ENCODE measurements around the gene CDRT15. TPM values are rescaled to one million over a fixed set of nuclear protein-coding genes. Genes with fewer than 3 reads are reported as not detected.
"Not testable (repeated sequence)": the region's sequence is repeated elsewhere in the genome, so short reads cannot be mapped to it uniquely, and the experiment has no call there.

CDRT15 gene
- polyA plus RNA-seq, 3 donors, result 0.44 to 0.61 (median 0.46) TPM

- DNase-seq (ENCODE audit: low read depth in 3 of 3, low spot score in 2 of 3), result no peak
Measured at GRCh38 chr17:14209215-14209614, 27.4 kb downstream of the CDRT15 start.

- no peak for DNase-seq (ENCODE audit: low read depth in 3 of 3, low spot score in 2 of 3)
Measured at GRCh38 chr17:14207791-14208190, 28.9 kb downstream of the CDRT15 start.

DNA sequence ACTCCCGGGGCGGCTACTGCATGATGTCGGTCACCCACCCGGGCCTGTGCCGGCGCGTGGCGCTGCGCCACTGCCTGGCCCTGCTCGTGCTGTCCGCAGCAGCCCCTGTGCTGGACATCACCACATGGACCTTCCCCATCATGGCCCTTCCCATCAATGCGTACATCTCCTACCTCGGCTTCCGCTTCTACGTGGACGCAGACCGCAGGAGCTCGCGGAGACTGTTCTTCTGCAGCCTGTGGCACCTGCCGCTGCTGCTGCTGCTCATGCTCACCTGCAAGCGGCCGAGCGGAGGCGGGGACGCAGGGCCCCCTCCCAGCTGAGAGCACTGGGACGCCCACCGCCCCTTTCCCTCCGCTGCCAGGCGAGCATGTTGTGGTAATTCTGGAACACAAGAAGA lies 29.8 kb downstream of the CDRT15 start:
- no peak for DNase-seq (ENCODE audit: low read depth in 3 of 3, low spot score in 2 of 3)

DNA sequence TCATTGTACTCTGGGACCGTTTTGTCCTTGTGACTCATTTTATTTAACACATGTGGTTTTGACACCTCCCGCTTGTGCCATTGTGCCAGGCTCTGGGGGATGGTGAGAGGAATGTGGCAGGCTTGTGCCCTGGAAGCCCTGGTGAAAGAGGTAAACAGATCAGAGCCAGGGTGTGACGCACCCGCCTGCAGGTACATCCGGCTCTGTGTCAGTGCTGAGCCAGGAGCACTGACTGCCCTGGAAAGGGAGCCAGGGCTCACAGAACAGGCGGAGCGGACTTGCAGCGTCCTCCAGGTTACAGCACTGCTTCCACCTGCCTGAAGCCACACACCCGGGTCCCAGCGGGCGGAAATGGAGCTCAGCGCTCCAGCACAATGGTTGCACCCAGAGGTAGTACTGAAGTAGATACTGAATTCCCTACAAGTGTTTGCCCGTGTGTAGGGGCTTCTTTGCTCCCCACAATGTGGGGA lies 30.6 kb downstream of the CDRT15 start:
- DNase-seq (ENCODE audit: low read depth in 3 of 3, low spot score in 2 of 3), result no peak

DNA sequence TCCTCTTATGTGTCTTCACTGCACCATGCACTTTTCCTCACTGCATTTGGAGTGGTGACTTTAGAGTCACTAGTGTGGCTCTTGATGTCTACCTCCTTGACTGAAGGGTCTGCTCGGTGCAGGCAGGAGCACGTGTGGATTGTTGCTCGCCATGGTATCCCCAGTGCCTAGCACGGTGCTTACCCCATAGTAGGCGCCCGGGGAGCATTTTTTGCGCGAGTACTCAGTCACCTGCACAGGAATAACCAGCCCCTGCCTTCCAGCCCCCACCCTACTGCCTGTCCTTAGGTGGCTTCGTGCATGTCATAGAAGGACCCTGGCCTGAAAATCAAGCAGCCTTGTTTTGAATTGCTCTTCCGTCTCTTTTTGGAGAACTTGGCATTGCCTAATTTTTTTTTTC lies 31.3 kb downstream of the CDRT15 start:
- DNase-seq (ENCODE audit: low read depth in 3 of 3, low spot score in 2 of 3), result no peak

- no peak for DNase-seq (ENCODE audit: low read depth in 3 of 3, low spot score in 2 of 3)
Measured at GRCh38 chr17:14204546-14204945, 32.1 kb downstream of the CDRT15 start.

DNA sequence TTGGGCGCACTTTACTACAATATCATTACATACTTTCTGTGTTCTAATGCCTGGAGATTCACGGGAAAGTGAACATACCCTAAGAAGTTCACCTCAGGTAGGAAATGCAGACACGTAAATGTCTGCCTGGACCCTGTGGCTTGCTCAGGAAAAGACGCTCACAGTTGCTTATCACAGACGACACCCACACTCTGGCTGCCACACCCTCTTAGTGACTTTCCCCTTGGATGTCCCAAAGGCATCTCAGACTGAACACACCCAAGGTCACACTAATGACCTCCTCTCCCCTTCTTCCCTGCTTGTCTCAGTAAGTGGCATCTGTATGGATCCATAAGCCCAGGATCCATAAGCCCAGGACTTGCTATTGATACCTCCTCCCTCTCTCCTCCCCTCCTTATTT lies 32.6 kb downstream of the CDRT15 start:
- no peak for DNase-seq (ENCODE audit: low read depth in 3 of 3, low spot score in 2 of 3)

- DNase-seq (ENCODE audit: low read depth in 3 of 3, low spot score in 2 of 3), result no peak
Measured at GRCh38 chr17:14203388-14203787, 33.3 kb downstream of the CDRT15 start.

DNA sequence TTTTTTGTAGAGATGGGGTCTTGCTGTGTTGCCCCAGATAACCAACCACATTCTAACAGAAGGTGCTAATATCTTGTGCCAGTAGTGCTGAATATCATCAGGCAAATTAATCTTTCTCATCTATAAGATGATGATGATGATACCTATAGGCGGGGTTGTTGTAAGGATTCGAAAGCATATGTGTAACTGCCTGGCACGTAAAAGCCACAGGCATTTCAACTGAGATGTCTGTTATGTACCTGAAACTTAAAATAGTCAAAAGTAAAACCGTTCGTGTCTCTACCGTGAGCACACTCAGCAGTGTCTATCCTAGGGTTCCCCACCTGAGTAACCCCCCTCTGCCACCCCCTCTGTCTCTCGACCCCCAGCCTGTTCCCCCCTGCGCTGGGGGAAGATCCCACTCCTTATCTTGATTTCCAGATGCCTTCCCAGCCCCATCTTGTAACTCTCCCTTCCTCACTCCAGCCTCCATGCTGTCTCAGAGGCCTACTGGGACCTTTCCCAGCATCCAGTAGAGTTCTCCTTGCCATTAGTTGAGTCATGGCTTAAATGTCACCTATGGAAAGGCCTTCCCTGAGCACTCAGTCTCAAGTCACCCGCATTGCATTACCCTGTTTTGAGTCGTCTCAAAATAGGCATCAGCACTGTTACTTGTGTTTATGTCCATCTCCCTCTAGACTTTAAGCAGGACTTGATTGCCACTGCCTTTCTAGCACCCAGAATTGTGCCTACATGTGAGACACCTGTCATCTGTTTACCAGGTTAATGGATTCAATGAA lies 34.1 kb downstream of the CDRT15 start:
- DNase-seq (ENCODE audit: low read depth in 3 of 3, low spot score in 2 of 3), result no peak

DNA sequence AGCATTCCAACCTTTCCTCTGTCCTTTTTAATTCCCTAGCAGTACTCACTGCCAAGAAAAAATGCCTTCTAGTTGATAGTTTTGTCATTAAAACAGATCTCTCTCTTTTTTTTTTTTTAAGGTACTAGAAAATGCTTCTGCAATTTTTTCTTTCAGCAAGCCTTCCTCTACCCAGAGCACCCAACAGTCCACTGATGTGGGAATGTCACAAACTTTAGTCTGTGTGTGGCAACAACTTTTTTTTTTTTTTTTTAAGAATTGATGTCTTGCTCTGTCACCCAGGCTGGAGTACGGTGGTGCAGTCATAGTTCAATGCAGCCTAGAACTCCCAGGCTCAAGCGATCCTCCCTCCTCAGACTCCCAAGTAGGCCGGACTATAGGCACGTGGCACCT lies 34.7 kb downstream of the CDRT15 start:
- DNase-seq (ENCODE audit: low read depth in 3 of 3, low spot score in 2 of 3), result no peak

DNA sequence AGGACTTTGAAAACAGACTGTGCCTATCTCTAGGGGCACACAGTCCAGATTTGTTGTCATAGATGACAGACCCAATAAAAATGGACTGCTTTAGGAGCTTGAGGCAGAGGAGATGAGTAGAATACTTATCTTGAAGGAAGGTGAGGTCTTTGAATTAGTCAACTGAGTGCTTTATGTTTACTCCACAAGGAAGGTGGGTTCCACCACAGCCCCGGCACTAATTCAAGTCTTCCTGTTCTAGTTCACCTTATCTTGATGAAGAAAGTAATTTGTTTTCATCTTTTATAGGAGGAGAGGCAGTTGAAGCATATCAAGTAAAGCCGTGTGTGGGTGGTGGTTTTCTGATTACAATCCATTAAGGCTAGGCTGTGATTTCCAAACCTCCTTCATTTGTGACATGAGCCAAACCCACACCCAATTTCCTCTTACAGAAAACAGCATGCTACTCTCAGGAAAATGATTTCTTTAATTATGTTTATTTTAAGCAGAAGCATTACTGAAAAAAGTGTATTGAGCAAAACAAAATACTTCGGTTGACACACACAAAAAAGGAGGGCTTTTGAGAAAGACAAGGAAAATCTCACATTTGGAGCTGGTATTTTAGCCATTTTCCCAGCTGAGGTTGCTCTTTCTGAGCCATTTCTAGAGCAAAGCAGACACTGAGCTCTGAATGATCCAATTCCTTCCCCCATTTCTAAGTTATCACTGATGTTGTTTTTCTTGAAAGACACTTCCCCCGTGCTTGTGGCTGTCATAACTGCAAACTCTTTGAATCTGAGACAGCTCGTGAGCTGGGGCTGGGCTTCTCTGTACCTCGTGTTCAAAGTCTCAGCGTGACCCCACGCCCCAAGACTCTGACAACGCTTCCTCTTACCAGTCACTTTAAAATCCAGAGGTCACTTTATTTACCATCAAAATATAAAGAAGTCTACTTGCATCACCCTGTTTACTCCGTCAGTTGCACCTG lies 35.4 kb downstream of the CDRT15 start:
- DNase-seq (ENCODE audit: low read depth in 3 of 3, low spot score in 2 of 3), result no peak

DNA sequence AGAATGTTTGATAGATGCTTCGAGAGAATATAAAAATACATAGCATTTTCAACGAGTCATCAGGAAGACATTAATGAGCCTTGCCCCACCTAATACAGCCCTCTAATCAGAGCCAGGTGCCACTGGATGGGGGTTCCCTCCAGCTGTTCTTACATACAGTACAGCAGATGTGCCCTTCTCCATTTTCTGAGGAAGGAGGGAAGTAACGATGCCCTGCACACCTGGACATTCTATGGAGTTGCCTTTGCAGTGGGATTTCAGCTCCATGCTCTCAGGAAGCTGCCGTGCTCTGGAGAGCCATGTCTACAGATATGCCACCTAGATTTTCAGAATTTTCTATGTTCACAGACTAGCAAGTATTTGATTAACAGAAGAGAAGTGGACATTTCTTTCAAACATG lies 36.3 kb downstream of the CDRT15 start:
- no peak for DNase-seq (ENCODE audit: low read depth in 3 of 3, low spot score in 2 of 3)

DNA sequence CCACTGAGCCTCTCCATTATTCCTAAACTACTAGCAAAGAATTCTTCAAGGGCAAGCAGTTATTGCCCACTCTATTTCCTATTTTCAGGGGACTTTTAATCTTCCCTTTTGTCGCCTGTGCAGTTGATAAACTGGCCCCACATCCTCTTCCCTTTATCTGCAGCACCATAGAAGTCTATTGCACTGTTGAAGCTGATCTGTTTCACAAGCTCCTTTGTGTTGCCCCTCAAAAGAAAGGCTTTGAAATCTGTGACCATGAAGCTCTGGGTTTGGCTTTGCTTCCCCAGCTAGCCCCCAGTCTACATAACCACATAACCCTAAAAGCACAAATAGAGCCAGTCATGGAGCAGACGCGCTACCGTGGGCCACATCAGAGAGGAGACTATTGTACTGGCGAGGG lies 37.1 kb downstream of the CDRT15 start:
- no peak for DNase-seq (ENCODE audit: low read depth in 3 of 3, low spot score in 2 of 3)

GRCh38 chr17:14198575-14198974 lies 38.1 kb downstream of the CDRT15 start:
- no peak for DNase-seq (ENCODE audit: low read depth in 3 of 3, low spot score in 2 of 3)

DNA sequence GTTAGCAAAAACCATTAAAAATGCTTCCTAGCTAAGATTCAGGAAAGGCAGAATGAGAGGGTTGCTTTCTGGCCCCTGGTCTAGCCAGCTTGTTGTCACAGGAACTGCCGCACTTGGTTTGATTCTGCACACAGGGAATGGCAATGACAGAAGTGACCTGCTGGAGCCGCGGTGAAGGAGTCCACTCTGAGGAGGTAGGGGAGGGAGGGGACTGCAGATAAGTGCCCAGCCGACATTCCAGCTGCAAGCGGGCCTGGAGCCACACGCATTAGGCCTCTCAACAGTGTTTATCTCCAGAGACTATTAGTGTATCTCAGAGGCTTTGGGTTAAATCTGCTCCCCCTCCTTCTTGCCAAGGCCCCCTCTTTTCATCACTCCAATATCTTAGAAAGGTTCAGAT lies 38.6 kb downstream of the CDRT15 start:
- no peak for DNase-seq (ENCODE audit: low read depth in 3 of 3, low spot score in 2 of 3)

DNA sequence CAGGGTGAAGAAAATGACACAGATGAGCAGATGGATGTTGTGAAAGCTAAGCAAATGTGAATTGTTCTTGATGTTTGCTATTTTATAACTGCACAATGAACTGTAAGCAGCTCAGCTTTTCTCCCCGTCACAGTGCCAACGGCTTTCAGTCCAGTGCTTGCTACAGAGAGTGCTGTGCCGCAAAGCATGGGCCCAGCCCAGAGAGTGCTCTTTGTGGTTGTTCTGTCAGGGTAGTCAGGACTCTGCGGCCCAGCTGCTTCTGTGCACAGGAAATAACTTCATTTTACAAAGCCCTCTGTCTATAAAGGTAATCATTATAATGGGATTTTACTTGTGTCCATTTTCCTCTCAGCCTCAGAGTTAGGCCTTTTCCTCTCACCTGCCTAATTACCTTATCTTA lies 39.1 kb downstream of the CDRT15 start:
- DNase-seq (ENCODE audit: low read depth in 3 of 3, low spot score in 2 of 3), result no peak

DNA sequence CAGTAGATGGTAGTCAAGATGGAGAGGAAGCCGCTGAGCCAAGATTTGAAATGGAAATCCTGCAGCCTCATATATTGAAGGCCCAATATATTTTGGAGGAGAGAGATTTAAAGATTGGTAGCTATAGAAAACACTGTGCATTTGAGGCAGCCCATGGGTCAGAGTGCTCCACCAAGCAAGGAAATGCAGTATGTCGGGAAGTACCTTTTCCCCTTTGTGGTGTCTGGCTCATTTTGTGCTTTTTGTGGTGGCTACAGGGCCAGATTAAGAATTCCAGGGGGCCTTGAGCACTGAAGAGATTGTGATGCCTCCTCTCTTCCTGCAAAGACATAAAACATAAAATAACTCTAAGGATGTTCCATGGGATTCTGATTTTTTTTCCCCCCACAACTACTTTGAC lies 39.6 kb downstream of the CDRT15 start:
- DNase-seq (ENCODE audit: low read depth in 3 of 3, low spot score in 2 of 3), result no peak

- no peak for DNase-seq (ENCODE audit: low read depth in 3 of 3, low spot score in 2 of 3)
Measured at GRCh38 chr17:14196377-14196997, 40.2 kb downstream of the CDRT15 start.

DNA sequence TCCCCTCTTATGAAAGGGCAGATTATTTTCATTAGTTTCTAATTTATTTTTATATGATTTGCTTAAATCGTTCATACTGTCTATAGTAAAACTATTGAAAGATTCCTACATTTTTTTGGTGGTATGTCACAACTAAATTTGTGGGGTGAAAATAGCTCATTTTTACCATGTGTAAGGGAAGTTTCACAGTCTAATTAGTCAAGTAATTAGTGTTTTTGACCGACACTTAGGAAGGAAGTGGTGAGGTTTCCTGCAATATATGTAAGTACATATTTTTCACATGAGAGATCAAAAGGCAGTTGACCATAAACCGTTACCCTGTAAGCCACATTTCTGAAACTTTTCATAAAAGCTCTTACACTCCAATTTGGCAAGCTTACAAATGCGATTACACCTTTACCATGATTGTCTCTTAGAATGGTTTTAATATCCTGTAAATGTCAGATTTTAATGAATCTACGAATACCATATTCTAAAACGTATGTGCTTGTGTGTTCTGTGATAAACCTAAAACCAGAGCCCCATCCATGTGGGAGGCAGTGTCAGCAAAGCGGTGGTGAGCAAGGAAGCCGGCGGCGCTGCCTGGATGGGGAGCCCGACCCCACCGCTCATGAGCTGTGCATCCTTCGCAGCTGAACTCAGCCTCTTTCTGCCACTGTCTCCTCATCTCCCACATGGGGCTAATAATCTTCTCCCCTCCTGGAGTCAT lies 43.9 kb downstream of the CDRT15 start:
- not testable (repeated sequence) for DNase-seq (ENCODE audit: low read depth in 3 of 3, low spot score in 2 of 3)

- not testable (repeated sequence) for DNase-seq (ENCODE audit: low read depth in 3 of 3, low spot score in 2 of 3)
Measured at GRCh38 chr17:14192039-14192438, 44.6 kb downstream of the CDRT15 start.

GRCh38 chr17:14191469-14191868 lies 45.2 kb downstream of the CDRT15 start:
- DNase-seq (ENCODE audit: low read depth in 3 of 3, low spot score in 2 of 3), result not testable (repeated sequence)
